Activated CD4-positive, alpha-beta T cell treated with anti-CD3 and anti-CD28 coated beads, Interleukin-10, Interleukin-2, amounts not matched to agents 100 ng/mL and 50 ng/mL, durations not matched to agents 16 hours and 8 hours (primary cell): ENCODE measurements around the gene RFK.
"Not testable (repeated sequence)": the region's sequence is repeated elsewhere in the genome, so short reads cannot be mapped to it uniquely, and the experiment has no call there.

Experiments used
- DNase-seq: peaks from one replicate; pipeline ENCODE4 v3.0.0-alpha.2; 2020

Gene RFK

DNA sequence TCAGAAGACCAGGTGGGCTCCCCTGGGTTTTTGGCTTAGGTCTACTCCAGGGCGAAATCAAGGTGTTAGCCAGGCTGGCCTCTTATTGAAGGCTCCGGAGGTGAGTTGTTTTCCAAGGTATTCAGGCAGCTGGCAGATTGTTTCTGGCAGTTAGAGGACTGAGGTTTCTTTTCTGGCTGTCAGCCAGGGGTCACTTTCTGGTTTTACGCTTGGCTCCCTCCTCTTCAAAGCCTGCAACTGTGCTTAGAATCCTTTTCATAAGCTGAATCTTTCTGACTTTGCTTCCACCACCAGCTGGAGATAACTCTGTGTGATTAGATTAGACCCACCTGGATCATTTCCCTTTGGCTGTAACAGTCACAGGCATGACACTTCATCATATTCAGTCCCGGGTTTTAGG, 24.6 kb downstream of the RFK start:
- DNase-seq = no peak

DNA sequence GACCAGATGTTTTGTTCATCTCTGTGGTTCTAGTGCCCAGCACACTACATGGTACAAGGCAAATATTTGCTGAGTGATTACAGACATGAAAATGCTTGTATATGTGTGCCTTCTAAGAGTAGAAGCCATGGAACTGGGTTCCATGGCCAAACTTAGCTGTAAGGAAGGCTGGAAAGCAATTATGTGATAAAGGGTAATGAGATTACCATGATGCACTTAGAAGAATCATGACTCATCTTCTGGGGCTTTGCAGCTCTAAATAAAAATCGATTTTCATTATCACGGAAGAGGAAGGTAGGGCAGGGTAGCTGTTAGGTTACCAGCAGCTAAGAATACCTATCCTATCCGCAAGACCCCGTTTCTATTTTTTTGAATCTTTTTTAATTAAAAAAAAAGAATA, 28.0 kb downstream of the RFK start:
- DNase-seq = no peak

DNA sequence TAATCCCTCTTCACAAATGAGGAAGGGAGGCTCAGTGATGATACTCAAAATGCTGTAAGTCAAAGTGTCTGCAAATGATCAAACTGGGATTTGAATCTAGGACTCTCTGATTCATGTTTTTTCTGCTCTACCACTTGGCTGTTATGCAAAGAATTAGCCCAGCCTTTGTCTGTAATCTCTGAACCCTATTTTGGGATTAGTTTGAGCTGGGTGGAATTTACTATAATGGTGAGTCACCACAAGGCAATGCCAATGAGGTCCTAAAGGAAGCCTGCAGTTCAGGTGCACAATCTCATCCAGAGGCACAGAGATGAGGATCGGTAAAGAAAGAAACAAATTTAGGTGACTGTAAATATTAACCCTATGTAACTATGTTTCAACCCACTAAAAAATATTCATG, 29.2 kb downstream of the RFK start:
- DNase-seq = no peak

DNA sequence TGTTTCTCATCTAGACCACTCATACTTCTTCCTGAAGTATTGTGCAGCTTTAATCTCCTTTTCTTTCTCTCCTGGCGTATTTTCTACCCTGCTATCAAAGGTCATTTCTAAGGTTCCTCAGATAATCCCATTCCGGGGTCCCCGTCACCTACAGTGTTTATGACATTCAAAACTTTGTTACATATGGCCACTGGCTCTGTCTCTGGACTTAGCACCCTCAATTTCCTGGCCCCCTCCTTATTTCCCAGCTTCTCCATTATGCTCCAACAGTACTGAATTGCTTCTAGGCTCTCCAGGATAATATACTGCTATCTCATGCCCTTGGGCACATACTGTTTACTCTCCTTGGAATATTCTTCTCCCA, 31.2 kb downstream of the RFK start:
- DNase-seq = no peak

DNA sequence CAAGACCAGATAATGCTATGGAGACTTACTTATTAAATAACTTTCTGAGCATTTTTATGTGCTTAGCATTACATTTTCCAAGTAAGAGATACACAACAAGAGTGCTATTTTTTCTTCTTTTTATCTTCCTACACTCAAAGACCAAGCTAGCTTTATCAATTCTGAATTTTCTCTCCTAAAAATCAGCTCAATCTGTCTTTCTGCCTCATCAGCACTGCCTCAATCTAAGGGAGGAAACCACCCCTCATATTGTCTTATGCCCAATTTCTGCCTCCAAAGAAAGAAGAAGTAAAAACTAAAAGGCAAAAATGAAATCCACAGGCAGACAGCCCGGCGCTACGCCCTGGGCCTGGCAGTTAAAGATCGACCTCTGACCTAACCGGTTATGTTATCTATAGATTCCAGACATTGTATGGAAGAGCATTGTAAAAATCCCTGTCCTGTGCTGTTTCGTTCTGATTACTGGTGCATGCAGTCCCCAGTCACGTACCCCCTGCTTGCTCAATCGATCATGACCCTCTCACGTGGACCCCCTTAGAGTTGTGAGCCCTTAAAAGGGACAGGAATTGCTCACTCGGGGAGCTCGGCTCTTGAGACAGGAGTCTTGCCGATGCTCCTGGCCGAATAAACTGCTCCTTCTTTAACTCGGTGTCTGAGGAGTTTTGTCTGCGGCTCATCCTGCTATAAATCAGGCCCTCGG, 31.7 kb downstream of the RFK start:
- not testable (repeated sequence) for DNase-seq

DNA sequence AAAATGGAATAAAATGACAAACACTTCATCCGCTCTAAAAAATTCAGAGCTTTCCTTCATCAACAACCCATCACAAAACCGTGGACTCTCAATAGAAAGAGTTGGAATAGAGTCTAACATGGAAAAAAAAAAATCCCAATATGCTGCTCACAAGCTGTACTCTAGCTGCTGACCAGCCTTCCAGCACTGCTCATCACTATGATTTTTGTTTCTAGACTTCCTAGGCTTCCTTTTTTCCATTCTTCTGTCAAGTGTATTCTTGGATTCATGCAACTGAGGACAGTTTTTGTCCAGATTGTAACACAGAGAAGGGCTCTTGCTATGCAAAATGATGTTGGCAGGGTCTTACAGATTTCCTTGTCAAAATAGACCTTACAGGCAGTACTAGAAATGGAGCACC, 34.5 kb downstream of the RFK start:
- DNase-seq = no peak

DNA sequence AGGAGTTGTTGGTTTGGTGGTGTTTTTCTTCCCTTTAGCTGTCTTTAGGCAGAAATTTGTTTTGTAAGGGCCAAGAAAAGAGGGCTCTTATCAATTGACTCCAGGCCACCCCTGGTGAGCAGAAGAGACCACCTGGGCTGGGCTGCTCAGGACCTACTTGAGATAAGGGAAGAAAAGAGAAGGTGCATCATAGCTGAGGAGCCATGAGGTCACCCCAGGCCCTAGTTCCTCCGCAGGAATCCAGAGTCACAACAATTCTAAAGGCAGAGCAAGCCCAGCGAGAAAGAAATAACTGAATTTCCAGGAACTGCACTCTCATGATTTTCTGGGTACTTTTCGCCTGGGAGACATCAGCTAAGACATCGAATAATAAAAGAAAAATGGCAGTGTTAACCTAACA, 34.9 kb downstream of the RFK start:
- DNase-seq = no peak

DNA sequence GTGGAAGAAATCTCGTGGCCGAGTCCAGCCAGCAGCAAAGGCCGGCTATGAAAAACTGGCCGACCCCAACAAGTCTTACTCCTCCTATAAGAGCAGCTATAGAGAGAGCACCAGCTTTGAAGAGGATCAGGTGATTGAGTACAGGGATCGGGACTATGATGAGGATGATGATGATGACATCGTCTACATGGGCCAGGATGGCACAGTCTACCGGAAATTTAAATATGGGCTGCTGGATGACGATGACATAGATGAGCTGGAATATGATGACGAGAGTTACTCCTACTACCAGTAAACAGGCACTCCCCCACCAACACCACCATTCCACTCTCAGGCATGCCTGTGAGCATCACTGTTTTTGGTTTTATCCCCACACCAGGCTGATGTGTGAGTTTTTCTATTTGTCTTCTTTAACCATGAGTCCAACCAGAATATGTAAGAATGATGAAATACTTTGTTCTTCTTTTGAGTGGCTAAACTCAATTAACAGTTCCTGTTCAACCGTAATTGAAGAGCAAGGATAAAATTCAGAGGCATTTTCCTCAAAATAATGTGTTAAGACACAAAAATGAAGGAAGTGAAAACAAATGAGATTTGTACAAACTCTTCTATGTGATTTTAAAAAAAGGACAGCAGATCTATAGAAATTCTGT, 35.5 kb downstream of the RFK start:
- DNase-seq = no peak

DNA sequence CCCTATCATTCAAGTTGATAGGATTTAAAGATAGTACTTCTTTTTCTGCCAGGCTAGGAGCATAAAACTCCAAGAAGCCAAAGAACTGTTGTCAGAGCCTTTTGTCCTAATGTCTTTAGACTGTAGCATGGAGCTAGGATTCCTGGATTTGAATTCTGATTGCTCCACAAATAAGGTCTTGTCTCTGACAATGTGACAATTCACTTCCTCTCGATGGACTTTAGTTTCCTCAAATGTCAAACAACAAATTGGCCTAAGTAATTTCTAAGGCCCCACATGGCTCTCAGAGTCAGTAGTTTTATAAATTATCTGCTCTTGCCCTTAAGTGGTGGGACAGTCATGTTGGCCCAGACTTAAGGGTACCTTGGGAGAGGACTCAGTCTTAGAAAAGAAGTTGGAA, 36.7 kb downstream of the RFK start:
- DNase-seq = no peak

DNA sequence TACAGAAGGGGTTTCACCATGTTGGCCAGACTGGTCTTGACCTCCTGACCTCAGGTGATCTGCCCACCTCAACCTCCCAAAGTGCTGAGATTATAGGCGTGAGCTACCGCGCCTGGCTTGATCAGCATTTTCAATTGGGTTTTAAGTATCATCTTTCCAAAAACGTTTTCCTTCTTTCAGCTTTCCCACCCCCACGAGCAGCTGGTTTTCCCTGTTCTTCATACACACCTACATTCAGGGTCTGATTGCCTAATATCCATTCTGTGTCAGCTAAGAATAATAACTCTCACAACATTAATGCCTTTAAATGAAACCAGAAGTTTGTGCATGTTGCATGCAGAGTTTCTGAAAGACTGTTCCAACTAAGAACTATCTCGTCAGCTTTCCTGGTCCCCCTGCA, 38.3 kb downstream of the RFK start:
- no peak for DNase-seq

DNA sequence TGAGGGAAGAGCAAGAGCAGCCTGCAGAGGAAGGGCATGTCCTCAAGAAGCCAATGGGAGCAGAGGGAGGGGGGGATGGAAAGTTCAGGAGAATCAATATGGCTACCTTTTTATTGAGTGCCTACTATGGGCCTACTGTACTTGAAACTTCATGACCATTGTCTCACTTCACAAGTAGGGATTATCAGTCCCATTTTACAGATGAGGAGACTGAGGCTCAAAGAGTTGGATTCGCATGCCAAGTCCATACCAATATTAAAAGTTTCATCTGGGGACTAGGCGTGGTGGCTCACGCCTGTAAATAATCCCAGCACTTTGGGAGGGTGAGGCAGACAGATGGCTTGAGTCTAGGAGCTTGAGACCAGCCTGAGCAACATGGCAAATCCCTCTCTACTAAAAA, 40.0 kb downstream of the RFK start:
- DNase-seq = no peak

DNA sequence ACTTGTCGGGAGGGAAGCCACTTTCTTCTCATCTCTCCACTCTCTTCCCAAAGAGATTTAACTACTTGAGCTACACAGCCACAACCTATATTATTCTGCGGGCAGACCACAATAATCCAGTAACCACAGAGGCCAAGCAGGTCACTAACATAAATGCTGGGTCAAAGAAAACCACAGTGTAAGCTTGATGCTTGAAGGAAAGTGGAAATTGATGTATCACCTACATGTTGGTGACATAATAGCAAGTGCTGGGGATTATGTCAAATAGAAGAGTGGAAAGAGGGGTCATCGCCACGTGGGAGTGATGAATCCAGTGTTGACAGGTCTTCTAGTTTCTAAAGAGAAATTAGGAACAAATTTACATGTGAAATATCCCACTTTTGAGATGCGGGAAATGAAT, 40.9 kb downstream of the RFK start:
- no peak for DNase-seq

DNA sequence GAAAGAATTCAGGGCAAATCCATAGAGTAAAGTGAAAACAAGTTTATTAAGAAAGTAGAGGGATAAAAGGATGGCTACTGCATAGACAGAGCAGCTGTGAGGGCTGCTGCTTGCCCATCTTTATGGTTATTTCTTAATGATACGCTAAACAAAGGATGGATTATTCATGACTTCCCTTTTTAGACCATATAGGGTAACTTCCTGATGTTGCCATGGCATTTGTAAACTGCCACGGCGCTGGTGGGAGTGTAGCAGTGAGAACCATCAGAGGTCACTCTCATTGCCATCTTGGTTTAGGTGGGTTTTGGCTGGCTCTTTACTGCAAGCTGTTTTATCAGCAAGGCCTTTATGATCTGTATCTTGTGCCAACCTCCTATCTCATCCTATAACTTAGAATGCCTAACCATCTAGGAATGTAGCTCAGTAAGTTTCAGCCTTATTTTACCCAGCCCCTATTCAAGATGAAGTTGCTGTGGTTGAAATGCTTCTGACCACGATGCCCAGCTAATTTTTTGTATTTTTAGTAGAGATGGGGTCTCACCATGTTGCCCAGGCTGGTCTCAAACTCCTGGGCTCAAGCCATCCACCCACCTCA, 42.1 kb downstream of the RFK start:
- no peak for DNase-seq

DNA sequence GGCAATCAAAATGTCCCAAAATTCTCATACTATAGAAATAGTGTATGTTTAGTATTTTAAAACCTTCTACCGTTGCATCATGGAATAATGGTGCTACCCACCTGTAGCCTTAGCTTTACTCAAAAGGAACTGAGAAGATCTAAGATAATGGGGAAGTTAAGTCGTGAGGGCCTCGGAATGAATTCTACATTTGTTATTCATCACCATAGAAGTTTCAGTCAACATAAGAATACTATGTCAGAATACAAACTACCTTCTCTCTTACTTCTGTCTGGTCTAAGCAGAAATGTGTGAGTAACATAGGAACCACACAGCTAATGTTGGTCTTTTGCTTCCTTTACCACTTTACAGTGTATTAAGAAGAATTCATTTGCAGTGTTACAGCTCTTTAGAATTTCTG, 43.2 kb downstream of the RFK start:
- DNase-seq = no peak

DNA sequence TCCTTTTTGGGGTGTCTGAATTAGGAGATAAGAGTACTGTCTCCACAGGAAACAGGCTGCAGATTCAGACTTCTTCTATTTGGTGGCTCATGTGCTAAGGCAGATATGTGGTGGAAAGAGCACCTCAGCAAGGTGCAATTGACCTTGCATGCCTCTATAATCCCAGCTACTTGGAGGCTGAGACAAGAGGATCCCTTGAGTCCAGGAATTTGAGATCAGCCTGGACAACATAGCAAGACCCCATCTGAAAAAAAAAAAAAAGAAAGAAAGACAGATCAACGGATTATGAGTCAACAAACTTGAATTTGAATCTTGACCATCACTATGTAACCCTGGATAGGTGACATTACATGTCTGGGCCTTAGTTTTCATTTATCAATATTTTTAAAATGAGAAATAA, 44.4 kb downstream of the RFK start:
- no peak for DNase-seq

DNA sequence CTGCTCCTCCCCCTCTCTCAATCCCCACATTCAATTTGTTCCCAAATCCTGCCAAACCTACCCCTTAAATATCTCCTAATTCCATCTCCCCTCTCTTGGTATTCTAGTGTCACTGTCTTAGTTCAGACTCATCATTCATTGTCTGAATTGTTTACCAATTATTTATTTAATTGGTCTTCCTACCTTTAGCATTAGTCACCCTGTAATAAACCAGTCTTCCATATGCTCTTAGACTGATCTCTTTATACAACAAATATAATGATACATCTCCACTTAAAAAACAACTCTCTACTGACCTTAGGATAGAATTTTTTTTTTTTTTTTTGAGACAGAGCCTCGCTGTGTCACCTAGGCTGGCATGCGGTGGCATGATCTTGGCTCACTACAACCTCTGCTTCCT, 51.4 kb downstream of the RFK start:
- no peak for DNase-seq

DNA sequence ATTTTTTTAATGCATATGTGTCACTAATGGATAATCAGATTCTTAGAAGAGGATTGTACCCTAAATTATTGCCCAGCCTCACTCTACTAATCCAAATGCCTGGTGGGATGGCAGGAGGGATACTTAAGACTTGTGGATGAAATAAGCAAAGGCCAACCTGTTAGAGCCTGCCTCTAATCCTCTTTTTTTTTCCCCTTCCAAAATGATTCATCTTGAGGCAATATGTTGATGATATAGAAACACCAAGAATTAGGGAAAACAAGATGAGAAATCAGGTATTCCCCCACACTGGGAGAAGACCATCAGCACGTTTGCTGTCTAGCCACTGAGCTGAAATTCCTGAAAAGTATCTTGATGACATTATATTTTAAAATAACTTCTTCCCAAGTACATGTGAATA, 52.0 kb downstream of the RFK start:
- DNase-seq = no peak

DNA sequence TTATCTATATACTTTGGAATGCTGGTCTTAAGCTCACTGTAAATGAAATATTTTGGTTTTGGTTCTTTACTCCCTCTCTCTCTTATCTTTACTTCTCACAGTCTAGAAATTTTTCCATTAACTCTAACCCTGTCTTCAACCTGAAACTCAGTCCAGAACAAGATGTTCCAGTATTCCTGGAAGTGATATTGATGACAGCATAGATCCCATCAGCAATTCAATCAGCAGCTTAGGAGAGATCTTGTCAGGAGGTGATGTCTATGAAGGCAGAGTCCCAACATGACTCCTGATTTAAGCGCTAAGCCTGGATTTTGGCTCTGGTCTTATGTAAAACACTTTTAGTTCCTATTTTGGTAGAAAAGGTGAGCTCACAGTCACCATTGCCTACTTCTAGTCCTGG, 52.6 kb downstream of the RFK start:
- no peak for DNase-seq

DNA sequence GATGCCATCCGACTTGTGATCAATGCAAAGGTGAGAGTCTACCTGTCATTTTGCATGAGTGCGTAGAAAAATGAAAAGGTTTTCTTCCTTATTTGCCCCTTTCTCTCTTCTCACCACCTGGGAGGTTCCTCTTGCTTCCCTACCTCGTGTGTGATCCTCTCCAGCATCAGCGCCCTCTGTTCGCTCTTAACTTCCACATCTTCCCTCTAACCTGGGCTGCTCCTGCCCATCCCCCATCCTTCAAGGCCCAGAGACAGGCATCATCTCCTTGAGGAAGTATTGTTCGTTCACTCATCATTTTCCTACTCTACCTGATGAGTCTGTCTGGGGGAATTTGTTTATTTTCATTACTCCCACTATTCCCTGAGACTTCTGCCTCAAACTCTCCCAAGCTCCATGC, 55.8 kb downstream of the RFK start:
- no peak for DNase-seq

DNA sequence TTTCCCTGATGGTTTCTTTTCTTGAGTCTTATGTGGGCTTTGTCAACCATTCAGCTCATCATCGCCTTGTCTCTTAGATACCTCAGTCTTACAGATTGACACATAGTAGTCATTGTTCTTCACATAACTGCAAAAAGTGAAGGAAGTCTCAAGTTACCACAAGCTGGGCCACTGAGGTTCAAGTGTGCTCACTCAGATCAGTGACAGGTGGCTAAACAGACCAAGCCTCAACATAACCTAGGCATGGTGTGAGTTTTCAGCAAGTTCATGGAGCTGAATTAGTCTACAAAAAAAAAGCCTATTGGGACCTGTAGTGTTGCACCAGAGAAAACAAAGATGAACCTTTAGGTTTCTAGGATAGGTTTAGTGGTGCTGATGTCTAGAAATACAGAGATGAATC, 58.2 kb downstream of the RFK start:
- no peak for DNase-seq
